MV-4-11 (cell line): ENCODE measurements around the gene OTOG.
A peak's percentile ranks its signal among the peaks of the same experiment; 100 is the strongest.

ENCODE experiments used
- DNase-seq: peaks from one replicate; lab custom pipeline; 2025; lab: John Stamatoyannopoulos, UW

Gene OTOG, protein sequence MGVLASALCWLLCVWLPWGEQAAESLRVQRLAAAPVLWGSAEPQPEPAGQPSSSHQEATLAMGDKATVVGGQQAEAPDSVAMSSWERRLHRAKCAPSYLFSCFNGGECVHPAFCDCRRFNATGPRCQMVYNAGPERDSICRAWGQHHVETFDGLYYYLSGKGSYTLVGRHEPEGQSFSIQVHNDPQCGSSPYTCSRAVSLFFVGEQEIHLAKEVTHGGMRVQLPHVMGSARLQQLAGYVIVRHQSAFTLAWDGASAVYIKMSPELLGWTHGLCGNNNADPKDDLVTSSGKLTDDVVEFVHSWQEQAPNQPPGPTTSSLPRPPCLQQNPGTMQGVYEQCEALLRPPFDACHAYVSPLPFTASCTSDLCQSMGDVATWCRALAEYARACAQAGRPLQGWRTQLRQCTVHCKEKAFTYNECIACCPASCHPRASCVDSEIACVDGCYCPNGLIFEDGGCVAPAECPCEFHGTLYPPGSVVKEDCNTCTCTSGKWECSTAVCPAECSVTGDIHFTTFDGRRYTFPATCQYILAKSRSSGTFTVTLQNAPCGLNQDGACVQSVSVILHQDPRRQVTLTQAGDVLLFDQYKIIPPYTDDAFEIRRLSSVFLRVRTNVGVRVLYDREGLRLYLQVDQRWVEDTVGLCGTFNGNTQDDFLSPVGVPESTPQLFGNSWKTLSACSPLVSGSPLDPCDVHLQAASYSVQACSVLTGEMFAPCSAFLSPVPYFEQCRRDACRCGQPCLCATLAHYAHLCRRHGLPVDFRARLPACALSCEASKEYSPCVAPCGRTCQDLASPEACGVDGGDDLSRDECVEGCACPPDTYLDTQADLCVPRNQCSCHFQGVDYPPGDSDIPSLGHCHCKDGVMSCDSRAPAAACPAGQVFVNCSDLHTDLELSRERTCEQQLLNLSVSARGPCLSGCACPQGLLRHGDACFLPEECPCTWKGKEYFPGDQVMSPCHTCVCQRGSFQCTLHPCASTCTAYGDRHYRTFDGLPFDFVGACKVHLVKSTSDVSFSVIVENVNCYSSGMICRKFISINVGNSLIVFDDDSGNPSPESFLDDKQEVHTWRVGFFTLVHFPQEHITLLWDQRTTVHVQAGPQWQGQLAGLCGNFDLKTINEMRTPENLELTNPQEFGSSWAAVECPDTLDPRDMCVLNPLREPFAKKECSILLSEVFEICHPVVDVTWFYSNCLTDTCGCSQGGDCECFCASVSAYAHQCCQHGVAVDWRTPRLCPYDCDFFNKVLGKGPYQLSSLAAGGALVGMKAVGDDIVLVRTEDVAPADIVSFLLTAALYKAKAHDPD (N-terminal part only)

DNA sequence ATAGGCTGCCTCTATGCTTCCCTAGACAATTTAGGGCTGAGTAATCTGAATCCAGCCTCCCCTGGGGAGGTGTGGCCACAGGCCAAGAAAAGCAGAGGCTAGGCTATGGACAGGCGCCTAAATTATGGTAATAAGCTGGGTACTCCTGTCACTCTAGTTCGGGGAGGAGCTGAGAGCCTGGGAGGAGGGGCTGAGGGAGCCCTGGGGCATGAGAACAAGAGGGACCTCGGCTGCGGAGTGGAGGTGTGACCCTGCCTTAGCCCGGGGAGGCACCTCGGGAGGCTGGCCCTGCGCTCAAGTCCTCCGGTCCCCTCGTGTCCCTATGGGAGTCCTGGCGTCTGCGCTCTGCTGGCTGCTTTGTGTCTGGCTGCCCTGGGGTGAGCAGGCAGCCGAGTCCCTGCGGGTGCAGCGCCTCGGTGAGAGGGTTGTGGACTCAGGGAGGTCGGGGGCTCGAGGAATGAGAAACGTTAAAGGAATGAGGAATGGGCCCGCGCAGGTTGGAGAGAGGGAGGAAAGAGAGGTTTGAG, at the start of gene OTOG:
TSS of gene OTOG (plus strand) at position 209 of the 527 bp plus-strand sequence. CDS start at position 323, 114 bp downstream.
- no peak for DNase-seq

DNA sequence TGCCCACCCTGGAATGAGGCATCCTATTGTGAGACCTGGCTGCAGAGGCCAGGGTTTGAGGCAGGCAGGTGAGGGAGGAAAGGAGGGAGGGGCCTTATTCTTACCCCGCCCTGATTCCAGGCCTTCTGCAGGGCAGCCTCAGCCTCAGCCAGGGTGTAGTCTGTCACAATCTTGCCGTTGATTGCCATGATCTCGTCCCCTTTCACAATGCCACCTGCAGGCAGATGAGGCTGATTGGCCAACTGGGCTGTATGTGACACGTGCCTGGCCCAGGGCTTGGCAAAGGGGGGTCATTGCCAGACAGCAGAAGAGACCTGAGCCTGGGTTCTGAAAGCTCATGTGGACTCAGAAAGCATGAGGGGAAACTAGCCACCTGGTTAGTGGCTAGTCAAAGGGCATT, 49.0 kb upstream of the OTOG start:
- DNase-seq: peak; percentile 53

DNA sequence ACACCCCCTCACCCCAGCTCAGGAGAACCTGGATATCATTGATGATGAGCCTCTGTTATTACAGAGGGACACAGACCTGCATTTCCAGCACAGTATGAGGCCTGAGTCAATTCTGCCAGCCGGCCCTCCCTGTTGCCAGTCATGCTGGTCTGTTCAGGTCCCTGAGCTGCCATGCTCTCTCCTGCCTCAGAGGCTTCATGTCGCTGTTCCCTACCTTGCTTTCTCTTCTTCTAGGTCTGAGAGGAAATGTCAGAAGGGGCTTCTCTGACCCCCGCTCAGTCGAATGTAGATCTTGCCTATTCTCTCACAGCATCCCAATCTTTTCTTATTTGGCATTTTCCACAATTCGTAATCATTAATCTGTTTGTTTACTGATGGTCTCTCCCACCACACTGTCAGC, 48.6 kb upstream of the OTOG start:
- DNase-seq: no peak

DNA sequence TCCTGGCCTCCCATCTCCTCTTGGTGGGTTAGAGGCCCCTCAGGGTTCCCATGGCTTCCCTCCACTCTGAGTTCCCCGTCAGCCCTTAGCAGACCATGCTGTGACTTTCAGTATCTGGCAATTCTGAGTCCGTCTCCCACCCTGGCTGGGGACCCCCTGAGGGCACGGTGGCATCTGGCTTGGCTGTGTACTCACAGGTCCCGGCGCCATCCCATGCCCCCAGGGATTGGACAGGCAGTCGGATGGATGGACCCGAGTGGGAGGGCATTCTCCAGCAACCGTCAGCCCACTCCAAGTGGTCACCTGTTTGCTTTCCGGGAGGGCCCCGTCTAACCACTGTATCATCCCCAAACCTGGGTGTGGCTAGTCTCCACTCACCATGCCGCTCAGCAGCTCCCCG, 46.4 kb upstream of the OTOG start:
- no peak for DNase-seq

DNA sequence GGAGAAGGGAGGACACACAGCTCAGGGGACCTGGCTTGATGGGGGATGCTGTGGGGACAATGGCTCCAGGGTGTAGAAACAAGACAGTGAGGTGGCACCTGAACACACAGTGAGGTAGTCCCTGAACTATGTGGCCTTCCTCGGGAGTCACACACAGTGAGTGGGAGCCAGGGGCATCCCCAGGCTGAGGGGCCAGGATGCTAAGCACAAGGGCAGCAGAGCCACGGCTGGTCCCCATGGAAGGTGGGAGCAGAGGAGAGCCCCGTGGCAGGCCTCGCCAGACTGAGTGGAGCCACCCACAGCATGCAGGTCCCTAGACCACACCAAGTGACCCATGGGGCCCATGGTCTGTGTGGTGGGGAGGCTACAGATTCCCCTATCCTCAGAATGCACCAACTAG, 44.4 kb upstream of the OTOG start:
- no peak for DNase-seq

DNA sequence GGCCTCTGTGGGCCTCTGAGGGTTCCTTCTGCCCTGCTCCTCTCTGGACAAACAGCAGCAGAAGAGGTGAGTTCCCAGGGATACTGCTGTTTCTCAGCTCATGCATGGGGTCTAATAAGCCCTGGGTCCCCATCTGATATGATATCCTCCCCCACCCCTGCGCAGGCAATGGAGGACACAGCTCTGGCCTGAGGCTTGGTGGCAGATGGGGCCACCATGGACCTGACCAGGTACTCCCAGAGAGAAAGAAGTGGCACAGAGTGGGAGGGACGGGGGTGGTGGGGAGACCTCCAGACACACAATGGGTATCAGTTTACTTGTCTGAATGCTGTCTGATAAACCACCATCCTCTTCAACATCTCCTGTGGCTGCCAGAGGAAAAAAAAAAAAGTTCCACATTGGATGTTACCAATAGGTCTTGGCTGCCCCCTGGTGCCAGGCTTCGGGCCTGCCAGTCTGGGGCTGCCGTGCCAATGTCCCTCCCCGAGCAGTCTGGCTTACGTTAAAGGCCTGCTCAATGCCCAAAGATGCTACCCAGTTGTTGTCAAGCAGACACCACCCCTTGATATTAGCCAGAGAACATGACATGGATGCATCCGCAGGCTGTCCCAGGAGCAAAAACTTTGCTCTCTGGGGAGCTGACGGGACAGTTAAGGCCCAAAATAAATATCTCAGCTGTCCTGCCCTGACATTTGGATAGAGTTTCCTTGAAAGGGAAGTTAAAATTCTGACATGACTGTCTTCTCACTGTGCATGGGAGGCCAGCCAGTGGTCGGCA, 42.5 kb upstream of the OTOG start:
- DNase-seq: peak; percentile 57

DNA sequence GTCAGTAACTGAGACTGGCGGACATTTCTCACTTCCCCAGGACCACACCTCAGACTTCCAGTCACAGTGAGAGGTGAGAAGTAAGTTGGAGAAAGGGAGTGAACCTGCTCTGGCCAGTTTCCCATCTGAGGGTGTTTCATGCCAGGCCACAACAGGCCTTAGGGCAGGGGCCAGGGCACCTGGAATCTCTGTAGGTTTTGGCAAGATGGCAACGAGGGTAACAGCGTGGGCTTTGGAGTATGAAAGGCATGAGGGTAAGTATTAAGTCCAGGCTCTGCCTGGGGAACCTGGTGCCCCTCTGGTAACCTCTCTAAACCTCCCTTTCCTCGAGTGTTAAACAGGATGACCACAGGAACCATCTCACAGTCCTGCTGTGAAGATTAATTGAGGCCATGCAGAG, 41.9 kb upstream of the OTOG start:
- no peak for DNase-seq

DNA sequence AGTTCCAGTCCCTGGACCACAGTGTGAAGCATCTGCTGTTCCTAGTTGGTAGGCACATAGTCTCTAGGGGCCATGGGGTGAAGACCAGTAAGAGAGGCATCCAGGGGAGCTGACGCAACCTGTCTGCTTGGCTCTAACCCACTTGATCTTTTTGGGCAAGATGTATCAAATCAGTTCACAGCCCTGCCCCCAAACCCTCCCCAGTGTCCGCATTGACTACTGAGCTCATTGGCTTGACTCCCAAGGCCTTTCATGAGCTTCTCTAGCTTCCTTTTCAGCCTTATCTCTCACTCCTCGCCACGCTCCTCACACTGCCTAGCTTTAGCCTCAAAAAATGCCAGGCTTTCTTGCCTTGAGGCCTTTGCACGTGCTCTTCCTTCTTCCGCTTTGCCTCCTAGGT, 40.7 kb upstream of the OTOG start:
- DNase-seq: no peak

DNA sequence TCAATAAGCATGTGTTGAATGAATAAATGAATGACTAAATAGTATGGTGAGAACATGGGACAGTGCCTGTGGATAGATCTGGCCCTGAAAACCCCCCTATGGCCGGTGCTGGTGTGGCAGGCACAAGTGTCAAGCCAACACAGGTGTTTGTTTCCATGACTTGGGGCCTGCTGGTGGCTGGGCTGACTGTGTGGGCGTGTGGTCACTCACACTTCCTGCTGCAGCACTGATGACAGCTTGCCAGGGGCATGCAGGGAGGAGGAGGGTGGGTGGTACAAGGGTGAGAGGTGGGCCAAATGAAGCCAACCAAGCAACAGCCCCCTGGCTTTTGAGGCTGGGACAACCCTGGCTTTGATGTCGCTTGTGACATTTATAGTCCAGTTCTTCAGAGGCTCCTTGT, 40.1 kb upstream of the OTOG start:
- DNase-seq: no peak

DNA sequence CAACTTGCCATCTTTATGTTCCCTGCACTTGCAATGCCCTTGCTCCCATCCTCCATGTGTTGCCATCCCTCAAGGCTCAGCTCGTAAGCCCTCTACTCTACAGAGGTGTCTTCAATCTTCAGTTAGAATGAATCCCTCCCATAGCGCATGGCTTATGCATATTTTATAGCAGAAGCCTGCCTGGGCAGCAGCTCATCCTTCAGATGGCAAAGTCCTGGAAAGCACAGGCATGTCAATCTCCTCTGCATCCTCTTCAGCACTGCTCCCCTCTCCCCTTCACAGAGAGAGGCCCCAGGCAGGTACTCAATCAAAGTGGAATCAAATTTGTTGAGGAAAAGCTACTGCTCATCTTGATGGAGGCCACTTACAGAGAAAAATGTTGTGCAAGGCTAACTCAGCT, 39.3 kb upstream of the OTOG start:
- no peak for DNase-seq

DNA sequence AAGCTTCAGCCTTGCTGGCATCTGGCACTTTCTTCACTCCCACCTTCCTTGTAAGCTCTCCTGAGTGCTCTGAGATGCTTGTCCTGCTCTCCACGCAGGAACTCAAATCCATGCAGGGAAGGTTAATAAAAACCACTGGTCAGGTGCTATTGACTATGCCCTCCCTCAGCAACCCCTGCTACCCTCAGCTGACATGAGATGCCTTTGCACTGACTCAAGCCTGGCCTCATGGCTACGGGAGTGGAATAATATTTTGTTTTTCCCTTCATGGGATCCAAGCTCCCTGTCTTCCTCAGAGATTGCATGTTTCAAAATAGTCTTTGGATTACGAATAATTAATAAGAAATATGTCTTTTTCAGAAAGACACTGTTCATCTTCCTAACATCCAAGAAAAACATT, 38.8 kb upstream of the OTOG start:
- DNase-seq: no peak

DNA sequence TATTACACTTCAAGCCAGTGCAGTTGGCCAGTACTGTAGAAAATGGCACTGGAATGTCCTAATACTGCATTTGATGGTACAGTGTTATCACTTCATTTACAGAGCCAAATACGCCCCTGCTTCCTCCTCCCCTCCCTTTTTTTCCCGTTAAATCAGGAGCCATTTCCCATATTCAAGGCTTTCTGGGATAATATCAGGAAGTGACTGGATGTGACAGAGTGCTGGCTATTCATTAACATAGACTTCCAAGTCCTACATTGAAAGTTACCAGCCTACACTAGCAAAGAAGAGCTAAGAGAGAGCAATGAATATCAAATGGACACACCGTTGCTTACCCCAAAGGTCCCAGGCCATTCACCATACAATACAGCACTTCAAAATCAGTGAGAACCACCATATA, 38.3 kb upstream of the OTOG start:
- no peak for DNase-seq

DNA sequence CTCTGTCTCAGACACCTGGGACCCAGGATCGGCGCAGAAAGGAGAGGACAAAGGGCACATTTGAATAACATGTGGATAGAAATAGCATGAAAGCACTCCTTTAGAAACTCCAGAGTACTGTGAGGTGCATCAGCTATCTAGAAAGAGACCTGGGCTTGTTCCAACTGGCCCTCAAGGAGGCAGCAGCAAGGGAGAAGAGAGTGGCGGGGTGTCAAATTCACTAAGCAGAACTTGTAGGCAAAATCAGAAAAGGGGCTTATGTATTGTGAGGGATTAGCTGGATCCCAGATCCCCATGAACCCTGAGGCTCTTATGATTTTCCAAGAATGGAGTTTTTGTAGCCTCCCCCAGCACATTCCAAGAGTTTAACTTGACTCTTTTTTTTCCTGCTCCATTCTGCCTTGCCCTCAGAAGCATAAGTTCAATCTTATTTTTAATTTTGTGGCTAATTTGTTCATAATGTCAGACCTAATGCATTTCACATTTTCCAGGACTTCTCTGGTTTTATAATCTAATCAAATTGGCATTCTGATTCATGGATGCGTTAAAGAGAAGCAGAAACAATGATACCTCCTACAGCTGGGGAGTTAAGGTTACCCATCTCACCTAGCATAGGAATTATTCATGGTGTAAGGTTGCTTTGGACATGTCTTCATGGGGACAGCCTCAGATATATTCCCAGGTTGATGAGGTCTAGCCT, 36.4 kb upstream of the OTOG start:
- no peak for DNase-seq

DNA sequence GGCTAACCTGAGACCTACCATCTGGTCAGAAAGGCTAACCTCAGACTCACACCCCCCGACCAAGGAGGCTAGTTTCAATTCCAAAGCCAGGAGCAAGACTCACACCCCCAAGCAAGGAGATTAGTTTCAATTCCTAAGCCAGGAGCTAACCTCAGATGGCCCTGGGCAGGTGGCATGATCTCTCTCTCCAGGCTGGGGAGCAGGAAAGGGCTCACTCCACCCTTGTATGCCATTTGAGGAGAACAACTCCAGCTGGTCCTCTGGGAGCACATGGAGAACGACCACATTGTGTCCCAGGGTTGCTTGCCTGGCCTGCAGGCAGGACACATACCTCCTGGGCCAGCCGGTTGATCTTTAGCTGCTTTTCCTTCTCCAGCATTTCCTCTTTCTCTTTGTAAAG, 35.5 kb upstream of the OTOG start:
- DNase-seq: no peak

DNA sequence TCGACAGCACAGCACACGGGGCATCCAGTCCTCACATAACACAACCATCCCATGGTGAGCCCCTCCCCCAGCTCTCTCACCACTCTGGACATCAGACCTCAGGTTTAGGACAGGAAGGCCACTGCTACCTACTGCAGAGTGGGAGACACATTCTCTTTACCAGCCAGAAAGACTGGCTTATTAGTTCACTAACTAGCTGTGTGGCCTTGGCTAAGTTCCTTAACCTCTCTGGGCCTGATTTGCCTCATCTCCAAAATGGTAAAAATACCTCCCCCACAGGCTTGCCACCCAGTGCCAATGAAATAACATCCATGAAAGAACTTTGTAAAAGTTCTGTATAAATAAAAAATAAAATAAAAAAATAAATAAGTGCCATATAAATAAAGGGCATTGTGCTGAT, 35.0 kb upstream of the OTOG start:
- DNase-seq: no peak

DNA sequence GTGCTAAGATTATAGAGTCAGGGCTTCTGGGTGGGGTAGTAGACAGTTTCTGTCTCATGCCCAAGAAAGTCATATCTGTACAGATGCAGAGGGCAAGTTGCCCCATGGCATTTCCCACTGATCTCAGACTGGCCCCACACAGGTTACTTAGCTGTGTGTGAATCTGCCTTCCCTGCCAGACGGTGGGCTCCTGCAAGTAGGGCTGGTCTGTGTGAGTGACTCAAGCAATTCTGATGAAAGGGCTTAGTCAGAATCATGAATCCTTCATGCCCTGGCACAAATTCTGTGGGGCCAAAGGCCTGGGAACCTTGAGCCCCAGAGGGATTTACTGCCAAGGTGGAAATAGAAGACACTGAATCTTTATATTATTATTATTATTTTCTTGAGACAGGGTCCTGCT, 33.2 kb upstream of the OTOG start:
- no peak for DNase-seq

DNA sequence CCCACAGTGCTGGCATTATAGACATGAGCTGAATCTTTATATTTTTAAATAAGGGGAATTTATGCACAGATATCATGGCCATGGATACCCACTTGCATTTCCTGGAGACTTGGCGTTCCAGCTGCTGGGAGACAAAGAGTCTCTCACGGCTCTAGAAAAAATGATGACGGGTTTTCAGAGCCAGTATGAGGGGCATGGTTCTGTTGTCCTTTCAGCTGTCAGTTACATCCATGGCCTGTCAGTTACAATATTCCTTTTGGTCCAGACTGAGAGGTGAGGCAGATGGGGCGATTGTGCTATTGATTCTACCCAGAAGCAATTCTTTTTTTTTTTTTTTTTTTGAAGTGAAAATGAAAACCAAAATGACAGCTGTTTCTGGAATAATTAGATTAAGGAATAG, 32.6 kb upstream of the OTOG start:
- no peak for DNase-seq

DNA sequence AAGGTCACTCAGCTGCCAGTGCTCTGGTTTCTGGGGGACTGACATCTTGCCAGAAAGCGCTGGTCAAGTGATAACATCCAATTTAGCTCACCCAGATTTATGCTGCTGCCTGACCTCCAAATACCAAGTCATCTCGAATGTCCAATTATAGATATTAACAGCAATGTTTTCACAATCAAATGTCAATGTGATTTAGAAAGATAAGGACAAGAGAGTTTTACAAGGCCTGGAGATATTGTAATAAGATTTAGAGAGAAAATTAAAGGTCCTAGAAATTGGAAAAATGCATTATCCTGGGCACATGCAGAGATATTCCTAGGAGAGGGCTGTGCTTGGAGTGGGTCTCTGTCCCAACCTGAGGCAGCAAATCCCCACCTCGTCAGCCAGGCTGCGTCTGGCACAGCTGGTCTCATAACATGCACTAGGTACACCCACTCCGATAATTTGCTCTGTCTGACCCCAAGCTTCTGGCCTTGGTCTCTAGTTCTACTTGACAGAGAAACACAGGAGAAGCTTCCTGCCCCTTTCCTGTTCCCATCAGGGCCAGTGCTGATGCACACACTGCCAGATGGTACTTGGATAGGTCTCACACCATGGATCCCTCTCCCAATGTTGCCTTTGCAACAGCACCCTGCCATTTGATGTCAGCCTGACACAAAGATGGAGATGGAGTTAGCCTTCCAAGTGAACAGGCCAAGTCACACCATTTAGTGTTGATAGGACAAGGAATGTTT, 31.4 kb upstream of the OTOG start:
- DNase-seq: no peak

DNA sequence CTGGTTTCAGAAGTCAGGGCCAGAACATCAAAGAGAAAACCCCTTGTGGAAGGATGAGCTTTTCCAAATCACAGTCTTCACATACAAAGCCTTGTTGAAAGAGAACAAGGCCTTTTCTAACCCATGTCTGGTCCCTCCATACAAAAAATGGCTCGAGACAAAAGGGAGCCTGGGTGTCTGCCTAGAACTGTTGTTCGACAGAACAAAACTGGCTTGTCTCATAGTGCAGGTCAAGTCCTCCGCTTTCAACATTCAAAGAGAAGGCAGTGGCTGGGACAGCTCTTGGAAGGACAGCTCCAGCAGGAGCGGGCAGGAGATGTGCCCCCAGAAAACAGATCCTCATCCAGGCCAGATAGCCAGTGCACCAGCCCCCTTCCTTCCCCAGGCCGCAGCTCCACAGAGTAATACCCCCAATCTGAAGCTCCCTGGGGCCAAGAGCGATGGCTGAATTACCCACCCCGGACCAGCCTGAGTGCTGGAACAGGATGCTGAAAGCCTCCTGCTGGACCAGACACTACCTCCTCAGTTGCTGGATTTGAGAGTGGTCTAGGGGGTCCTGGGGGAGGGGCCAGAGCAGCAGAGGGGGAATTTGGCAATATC, 30.4 kb upstream of the OTOG start:
- no peak for DNase-seq

DNA sequence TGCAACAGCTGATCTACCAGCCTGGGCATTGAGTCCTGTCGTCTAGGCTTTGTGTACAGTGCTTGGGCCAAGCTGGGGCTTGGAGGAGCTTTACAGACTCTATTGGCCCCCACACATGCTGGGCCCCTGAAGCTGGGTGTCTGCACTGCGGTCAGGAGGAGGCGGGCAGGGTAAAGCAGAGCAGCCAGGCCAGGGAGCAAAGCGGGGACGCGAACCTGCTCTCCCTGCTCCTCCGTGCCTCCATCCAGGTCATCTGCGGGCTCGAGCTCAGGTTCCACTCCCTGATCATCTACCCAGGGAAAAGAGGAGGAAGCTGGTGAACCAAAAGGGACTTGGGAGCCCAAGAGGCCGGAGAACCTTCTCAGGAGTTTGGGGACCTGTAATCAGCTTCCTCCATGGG, 29.9 kb upstream of the OTOG start:
- no peak for DNase-seq
